ENCODE data around the gene TMEM212.
"Not testable (repeated sequence)": the region's sequence is repeated elsewhere in the genome, so short reads cannot be mapped to it uniquely, and the experiment has no call there.

TMEM212 gene

DNA sequence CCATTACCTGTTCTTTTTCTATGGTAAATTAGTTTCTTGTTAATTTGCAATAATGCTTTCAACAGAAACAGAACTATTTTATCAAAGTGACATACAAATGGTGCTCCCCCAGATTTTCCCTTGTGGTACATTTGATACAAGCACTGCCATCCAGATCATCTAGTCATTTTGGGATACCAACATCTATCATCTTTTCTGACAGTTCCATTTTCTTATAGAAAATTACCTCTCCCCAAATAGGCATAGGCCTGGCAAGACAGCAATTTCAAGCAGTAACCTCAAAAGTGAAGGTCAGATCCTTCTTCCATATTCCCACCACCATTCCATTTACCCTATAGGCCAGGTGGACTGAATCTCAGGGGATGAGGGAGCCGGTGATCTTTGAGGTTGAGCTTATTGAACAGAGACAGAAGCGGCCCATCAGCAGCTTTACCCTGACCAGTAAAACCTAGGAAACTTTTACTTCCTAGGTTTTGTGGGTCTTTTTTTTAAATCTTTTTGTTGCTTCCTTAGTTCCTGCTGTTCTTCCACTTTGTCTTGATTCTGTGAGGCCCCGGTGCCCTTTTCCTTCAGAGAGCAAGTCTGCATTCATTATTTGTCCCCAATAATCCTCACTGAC lies 29.8 kb upstream of the TMEM212 start:
- DNase-seq = no peak

DNA sequence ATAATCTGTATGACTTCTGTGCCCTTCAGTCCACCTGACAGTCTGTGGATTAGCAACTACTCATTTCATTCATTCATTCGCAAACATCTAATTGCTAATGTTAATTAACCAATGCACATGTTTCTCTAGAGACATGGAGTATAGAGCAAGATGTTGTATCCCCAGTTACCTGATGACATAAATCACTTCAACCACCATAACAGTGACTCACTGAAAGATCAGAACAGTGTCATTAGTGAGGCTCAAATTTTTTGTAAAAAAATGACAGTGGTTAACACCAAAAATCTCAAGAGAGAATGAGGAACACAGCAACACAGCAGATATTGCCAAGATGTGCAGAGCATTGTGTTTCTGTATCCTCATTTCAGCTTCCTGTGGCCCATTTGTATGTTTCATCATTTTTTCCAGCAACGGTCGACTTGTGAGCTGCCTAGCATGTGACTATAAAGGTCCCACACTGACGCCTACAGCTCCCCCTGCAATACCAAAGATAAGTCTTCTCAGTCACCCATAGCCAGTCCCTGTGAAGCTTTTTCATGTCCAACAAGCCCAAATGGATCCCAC lies 29.2 kb upstream of the TMEM212 start:
- peak; percentile 22 for DNase-seq

DNA sequence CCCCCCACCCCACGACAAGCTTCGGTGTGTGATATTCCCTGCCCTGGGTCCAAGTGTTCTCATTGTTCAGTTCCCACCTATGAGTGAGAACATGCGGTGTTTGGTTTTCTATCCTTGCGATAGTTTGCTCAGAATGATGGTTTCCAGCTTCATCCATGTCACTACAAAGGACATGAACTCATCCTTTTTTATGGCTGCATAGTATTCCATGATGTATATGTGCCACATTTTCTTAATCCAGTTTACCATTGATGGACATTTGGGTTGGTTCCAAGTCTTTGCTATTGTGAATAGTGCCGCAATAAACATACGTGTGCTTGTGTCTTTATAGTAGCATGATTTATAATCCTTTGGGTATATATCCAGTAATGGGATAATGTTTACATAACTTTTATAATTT lies 28.5 kb upstream of the TMEM212 start:
- DNase-seq = not testable (repeated sequence)

DNA sequence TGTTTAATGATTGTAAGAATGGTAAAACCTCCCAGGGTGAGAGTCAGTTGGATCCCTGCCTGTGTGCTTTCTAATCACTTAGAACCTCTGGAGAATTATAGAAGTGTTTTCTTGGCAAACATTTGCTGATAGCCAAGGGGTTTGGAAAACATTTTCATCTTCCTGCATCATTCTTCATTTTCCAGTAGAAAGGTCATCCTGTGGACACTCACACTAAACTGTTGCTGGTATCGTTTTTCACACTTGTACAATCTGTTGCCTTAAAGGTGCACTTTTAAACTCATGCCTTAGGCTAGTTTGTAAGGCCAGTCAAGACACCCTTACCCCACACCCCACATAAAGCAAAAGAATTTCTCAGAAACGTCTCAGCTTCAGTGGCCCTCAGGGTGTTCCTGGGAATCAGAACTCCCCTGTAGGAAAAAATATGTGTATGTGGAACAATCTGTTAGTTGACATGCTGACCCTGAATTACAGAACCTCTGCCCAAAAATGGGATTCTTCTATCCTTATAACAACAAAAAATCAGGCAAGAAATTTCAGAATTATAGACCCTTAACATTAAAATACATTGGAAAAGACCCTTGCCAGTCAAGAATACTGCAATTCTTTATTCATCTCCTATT lies 27.1 kb upstream of the TMEM212 start:
- no peak for DNase-seq

DNA sequence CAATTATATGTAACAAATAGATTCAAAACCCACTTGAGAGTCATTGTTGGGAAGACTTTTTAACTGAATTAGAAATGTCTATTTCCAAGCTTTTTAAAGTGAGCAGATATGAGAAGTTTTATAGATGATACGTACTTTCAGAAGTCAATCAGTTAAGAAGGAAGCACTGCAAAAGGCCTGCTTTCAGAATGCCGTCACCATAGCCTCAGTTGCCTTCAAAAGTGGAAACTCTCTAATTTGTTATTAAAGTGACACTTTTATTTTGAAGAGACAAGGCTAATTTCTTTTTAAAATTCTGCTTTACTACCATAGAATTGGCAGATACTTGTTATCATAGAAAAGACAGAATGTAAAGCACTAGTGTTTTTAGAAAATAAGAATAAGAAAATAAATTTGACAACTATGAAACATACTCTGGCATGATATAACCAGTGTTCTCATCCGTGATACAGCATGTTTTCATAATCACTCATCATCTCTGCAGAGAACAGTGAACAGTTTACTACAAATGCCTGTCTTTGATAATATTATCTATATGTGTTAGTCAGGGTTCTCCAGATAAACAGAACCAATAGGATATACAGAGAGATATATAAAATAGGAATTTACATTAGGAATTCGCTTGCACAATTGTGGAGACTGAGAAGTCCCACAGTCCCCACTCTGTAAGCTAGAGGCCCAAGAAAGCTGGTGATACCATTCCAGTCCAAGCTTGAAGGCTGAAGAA lies 25.9 kb upstream of the TMEM212 start:
- DNase-seq = no peak

DNA sequence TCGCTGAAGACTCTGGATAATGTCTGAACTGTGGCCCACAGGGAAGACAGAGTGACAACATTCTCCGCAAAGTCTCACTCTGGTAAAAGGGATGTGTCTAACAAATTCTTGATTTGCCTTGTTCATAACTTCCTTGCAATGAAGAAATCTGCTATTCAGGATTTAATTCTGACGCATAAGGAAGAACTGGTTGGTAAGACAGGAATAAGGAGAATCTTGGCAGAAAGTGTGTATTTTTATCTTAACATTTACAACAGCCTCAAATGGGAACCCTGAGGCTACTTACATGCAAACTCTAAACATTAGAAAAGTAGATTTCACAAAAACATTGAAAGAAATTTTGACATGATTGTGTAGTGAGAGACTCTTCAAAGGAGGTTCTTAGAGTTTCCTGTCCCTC lies 22.1 kb upstream of the TMEM212 start:
- DNase-seq = no peak

DNA sequence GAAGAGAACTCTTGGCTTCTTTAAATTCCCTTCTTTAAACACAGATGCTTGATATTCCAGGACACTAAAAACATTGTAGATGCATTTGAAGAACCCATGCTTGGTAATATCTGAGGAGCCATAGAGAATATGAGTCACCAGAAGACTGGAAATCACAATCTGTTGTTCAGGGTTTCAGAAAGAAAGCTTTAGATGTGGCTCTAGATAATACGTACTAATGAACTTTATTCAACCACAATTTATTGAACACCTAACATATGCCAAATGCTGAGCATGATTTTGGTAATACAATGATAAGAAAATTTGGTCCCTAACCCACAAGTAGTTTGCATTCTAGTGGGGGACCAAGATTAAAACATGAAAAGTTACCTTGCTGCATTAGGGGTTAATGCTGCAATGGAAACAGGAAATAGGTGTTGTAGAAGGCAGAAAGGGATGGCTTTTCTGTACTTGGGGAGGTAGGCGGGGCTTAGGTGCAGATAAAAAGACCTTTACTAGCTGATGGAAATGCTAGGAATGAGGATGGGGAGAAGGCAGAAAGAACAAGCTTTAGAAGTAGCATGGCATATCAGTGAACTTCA lies 21.3 kb upstream of the TMEM212 start:
- no peak for DNase-seq

DNA sequence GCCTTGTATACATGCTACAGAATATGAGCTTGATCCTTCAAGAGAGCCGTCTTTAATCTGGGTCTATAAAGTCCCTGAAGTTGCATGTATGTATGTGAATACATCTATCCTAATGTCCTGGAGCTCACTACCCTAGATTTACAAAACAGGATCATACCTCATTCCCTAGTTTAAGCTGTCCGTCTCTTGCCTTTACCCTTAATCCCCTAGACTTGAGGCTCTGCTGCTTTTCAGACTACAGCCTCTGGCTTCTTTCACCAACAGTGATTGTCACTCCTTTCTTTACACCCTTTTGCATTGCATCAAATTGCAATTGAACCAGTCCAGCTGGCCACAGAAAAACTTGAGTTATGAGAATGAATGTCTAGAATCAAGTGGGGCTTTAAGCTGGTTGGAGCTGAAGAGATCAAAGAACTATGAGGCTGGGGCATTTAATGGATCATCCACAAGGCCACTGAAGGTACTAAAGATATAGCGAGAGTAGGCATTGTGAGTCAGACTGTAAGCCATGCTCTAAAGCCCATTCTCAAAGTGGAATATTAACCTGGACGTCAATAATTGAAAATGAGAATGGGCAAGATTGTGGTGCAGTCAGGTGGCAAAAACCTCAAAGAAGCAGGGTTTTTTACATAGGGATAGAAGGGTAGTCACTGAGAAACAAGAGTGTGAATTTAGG lies 20.6 kb upstream of the TMEM212 start:
- DNase-seq = no peak

DNA sequence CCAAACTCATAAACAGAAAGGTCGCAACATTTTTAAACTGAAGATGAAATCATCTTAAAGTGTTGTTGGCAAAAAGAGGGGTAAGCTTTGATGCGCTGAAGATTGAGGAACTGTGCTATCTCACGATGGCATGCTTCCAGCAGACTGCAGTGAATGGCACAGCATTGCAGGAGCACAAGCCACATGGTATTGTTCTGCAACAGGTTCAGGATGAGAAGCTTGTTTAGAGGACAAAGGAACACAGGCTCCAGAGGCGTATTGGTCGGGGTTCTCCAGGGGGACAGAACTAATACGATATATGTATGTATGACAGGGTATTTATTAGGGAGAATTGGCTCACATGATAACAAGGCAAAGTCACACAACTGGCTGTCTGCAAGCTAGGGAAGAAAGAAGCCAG lies 19.0 kb upstream of the TMEM212 start:
- DNase-seq = no peak

DNA sequence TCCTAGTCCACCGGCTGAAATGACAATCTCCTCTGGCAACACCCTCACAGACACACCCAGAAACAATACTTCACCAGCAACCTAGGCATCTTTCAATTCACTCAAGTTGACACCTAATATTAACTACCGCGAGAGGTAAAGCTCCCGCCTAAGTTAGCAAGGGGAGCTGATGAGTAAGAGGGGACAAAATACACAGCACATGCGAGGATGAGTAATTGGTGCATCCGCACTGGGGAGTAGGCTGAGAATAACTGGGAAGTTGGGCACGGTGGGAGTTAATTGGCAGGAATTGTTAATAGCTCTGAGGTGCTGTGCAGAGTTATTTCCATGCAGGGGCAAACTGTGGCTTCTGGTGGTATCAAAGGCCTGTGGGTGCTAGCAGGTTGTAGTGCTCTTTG lies 18.3 kb upstream of the TMEM212 start:
- no peak for DNase-seq

DNA sequence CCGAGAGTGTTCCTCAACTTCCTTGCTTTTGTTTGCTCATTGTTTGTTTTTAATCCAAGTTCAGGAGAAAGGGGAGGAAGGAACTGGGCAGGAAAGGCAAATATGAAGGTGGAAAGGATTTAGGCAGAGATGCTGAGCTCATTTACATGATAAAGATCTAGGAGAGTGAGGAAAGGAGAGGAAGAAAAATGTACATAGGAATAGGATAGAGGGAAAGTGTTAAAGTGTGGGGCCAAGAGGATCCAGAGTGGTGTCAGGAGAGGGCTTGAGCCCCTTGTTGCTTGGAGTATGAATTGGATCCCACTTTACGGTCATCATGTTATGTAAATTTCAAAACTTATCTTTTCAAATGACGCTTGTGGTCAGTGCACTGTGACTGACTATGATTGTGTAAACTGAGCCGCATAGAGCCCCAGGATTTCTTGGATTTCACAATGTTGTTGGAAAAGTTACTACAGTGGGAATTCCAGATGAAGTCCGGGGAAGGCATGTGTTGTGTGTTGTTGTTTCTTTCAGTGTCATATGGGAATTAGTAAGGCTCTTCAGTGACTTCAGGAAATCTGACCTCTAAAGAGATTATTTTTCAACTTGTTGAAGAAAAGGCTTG lies 17.8 kb upstream of the TMEM212 start:
- DNase-seq = no peak

DNA sequence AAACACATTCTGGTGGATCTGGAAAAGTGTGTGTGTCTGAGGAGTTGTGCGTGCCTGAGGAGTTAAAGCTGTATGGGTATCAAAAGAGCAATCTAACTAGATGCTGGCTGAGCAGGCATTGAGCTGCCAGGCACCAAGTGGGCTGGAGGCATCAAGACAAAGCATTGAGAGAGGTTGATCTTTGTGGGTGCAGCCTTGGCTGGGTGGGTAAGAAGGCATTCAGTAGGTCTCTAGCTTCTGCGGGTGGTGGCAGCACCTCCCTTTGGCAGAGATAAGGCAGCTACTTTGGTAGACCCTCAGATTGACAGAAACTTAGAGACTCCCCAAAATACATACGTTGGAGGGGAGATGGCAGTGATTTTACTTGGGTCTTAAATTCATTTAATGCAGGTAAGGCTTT lies 15.8 kb upstream of the TMEM212 start:
- no peak for DNase-seq

DNA sequence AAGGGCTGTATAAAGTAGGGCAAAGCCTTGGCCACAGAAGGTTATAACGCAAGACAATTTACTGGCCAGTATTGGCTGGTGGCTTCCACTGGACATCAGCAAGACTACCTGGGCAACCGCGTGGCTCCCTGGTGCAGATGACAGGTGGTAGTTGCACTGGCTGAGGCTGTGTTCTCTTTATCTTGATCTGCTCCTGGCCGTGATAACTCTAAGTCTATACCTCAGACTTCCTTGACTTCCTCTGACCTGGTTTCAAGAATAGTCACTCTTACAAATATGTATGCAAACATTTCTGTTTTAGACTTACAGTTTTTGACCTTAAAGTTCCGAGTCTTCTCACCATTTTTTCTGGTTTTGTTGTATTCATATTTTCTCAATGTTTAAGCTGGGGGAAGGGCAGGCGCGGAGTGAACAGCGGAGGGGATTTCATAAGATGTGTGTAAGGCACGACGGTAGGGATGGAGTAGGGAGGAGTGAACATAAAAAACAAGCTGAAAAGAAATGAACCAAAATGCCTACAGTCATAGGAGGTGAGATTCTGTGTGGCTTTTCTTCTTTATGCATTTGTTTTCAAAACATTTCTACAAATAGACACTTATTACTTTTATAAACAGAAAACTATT lies 15.2 kb upstream of the TMEM212 start:
- no peak for DNase-seq

DNA sequence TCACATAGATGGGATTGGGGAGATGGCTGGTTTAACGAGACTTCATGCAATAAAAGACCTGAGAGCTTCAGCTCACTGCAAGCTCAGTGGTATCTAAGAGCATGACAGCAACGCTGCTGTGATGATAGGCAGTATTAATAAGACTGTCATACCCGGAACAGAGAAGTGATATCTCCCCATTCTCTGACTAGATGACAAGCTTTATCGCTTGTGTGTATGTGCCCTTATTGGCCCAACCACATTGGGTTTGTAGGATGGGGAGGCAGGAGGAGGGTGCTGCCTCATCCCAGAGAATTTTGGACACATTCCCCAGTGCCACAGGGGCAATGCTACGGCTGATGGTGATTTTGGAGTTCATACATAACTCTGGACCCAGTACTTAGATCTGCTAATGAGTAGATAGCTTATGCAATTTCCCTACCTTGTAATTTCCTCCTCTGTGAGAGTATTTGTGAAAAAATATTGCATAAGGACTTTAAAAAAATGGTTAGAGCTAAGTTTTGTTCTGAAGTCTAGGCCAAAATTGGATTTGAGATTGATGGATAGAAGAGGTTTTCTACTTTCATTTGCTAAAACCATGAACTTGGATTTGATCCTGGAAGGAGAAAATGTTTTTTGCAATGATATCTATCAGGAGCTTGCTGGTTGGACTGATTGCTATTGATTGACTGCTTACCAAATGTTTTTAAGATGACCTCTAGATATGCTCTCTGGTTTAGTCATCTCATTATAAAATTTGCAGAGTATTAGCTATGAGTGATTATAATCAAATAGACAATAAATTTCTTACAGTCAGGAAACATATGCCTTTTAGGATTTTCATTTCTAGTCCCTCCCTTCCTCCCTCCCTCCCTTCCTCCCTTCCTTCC lies 14.0 kb upstream of the TMEM212 start:
- DNase-seq = no peak

DNA sequence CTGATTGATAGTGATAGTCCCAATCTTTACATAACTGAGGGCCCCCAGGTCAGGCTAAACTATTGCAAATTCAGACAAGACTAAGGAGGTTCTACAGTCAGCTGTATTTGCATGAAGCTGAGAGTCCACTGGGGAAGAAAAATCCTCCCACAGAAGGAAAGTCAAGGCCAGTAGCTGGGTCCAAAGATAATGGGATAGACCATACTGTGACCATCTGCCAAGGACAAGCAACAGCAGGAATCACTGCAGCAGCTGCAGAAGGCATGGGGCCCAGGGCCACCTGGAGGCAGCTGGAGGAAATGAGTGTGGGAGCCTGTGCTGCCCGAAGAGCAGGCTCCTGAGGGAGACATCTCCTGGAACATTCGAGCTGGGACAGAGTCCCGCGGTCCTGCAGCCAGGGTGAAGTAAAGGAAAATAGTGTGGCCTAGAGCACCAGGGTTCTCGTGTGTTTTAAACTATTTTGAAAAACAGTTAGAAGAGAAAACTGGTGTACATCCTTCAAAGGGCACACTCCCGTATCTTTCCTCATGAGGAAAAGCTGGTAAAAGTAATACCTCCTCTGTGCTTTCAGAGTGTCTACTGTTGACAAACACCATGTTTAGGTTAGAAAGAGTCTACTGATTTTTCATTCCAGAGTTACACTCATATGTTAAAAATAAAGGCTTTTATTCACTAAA lies 13.2 kb upstream of the TMEM212 start:
- no peak for DNase-seq

DNA sequence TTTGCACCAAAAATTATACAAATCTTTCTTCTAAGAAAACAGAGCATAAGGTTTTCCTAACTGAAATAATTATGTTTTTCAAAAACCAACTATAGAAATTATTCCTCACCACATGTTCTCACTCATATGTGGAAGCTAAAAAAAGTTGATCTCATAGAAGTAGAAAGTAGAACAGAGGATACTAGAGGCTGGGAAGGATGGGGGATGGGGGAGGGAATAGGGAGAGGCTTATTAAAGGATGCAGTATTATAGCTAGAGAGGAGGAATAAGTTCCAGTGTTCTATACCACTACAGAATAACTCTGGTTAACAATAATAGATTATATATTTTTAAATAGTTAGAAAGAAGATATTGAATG lies 12.7 kb upstream of the TMEM212 start:
- DNase-seq = no peak

DNA sequence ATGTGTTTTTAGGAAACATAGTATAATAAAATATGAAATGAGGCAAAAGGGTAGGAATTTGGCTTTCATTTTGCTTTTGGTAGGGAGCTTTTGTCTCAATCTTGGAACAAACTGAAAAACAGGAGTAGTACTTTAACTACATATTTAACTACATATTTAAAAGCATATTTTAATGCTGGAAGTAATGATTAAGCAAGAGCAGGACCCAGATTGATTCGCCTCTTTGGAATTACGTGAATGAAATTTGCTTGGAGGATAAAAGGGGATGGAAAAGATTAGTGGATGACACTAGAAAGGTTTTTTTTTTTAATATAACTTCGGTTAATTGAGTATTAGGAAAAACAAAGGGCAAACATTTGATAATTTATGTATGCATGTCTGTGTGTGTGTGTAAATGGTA lies 11.2 kb upstream of the TMEM212 start:
- DNase-seq = no peak

DNA sequence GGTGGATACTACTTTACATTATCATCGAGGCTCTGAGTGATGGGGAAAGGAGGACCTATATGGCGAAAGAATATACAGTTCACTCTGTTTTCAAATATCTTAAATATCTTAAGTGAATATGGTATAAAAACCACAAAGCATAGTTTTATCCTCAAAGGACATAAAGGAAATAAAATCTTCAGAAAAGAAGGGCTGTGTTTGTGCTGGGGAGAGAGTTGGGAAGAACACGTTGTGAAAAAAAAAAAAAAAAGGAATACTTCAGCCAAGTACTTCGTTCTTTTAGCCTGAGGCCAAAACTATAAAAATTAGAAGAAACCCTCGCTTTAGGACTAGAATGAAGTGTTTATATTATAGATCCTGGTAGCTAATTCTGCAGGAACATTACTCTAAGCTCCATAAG lies 10.2 kb upstream of the TMEM212 start:
- no peak for DNase-seq

DNA sequence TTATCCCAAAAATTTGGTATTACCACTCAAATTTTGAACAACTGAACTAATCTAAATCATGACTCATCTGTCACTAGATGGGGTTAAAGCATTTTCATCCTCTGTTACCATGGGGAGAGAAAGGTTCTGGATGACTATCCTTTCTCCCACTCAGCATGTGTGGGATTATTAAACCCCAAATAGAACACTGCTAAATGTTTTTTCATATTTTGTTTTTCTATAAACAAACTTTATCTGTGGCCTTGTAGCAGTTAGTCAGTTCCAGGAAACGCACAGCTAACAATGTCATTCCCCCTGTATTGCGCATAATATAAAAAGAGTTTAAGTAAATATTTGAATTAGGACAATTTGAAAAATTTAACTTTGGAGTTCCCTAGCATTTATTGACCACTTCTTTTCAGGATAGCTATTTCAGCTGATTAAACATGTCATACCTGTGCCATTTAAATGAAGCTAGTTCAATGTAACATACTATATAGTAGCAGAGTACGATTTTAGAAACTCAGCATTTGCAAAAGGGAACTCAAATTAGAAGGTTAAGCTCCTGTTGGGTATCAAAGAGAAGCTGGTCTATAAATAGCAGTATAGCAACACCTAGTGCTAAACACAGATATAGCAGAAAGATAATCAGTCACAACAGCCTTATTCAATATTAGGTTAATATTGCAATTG lies 9.2 kb upstream of the TMEM212 start:
- DNase-seq = peak; percentile 12

DNA sequence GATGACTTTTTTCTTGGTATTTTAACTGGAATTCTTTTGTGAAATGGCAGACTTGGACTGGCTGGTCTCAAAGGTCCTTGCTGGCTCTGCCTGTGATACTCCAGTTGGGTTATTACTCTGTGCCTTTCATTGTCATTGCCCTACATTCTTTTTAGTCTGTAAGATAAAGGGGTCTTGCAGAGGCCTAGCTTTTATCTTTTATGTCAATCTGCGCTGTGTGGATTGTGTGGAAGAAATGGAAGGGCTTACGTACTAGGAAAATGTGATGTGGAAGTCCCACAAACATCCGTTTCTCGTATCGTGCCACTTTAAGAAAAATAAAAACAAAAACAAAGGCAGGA lies 8.7 kb upstream of the TMEM212 start:
- DNase-seq = no peak

Measured in CD4-positive, alpha-beta T cell treated with Interleukin-10 for 1 hour (primary cell).